H9 (cell line): ENCODE measurements around the gene EPHB3. TPM values are rescaled to one million over a fixed set of nuclear protein-coding genes. Genes with fewer than 3 reads are reported as not detected.

ENCODE experiments used
- DNase-seq: peaks from one replicate; pipeline ENCODE4 v3.0.0-alpha.2; 2017
- H2AFZ ChIP-seq: one replicate; pipeline ENCODE4 v1.6.1; 2013; ENCODE audit warnings: mild to moderate bottlenecking, low read length, control low read depth, moderate library complexity
- H2AK5ac ChIP-seq: 2 replicates; pipeline ENCODE4 v1.6.1; 2013; ENCODE audit warnings: low read length, control low read depth, mixed read lengths; ENCODE audit not compliant: insufficient read length
- H2BK120ac ChIP-seq: one replicate; pipeline ENCODE4 v1.6.1; 2013; ENCODE audit warnings: low read depth, mild to moderate bottlenecking, low read length, control low read depth, inconsistent platforms; ENCODE audit not compliant: poor library complexity, severe bottlenecking
- H2BK12ac ChIP-seq: 2 replicates; pipeline ENCODE4 v1.6.1; 2013; ENCODE audit warnings: low read length, control low read depth, mixed read lengths, low read depth; ENCODE audit not compliant: insufficient read length
- H2BK15ac ChIP-seq: 2 replicates; pipeline ENCODE4 v1.6.1; 2013; ENCODE audit warnings: low read depth, low read length, control low read depth
- H2BK20ac ChIP-seq: one replicate; pipeline ENCODE4 v1.6.1; 2013; ENCODE audit warnings: low read depth, mild to moderate bottlenecking, low read length, control low read depth, inconsistent platforms; ENCODE audit not compliant: poor library complexity, severe bottlenecking
- H2BK5ac ChIP-seq: 2 replicates; pipeline ENCODE4 v1.6.1; 2013; ENCODE audit warnings: low read length, control low read depth, mixed read lengths; ENCODE audit not compliant: insufficient read length
- H3K14ac ChIP-seq: 2 replicates; pipeline ENCODE4 v1.6.1; 2013; ENCODE audit warnings: low read length, control low read depth; ENCODE audit not compliant: insufficient read depth
- H3K18ac ChIP-seq: 2 replicates; pipeline ENCODE4 v1.6.1; 2013; ENCODE audit warnings: low read depth, mild to moderate bottlenecking, mixed read lengths, low read length, control low read depth; ENCODE audit not compliant: insufficient read length
- H3K23ac ChIP-seq: 2 replicates; pipeline ENCODE4 v1.6.1; 2013; ENCODE audit warnings: low read length, control low read depth, mixed read lengths, low read depth; ENCODE audit not compliant: insufficient read length
- H3K23me2 ChIP-seq: 2 replicates; pipeline ENCODE4 v1.6.1; 2013; ENCODE audit warnings: low read depth, mild to moderate bottlenecking, mixed read lengths, low read length, control low read depth; ENCODE audit not compliant: insufficient read length, poor library complexity, severe bottlenecking
- H3K27ac ChIP-seq: 2 replicates; pipeline ENCODE4 v1.5.1; 2013; ENCODE audit warnings: low read length, control low read depth, mixed read lengths, low read depth; ENCODE audit not compliant: insufficient read length
- H3K27me3 ChIP-seq: 2 replicates; pipeline ENCODE4 v1.6.1; 2013; ENCODE audit warnings: low read length, control low read depth, inconsistent platforms; ENCODE audit not compliant: insufficient read depth
- H3K4ac ChIP-seq: 2 replicates; pipeline ENCODE4 v1.6.1; 2013; ENCODE audit warnings: low read depth, mild to moderate bottlenecking, control low read depth, inconsistent platforms, low read length, moderate library complexity
- H3K4me1 ChIP-seq: 2 replicates; pipeline ENCODE4 v1.6.1; 2013; ENCODE audit warnings: low read length, control low read depth, inconsistent platforms; ENCODE audit not compliant: insufficient read depth
- H3K4me2 ChIP-seq: 2 replicates; pipeline ENCODE4 v1.6.1; 2013; ENCODE audit warnings: low read length, control low read depth, mixed read lengths; ENCODE audit not compliant: insufficient read length, insufficient read depth
- H3K56ac ChIP-seq: 2 replicates; pipeline ENCODE4 v1.6.1; 2013; ENCODE audit warnings: low read depth, mild to moderate bottlenecking, mixed read lengths, low read length, control low read depth; ENCODE audit not compliant: insufficient read length
- H3K79me1 ChIP-seq: 2 replicates; pipeline ENCODE4 v1.6.1; 2013; ENCODE audit warnings: low read depth, mild to moderate bottlenecking, moderate library complexity, low read length, control low read depth, inconsistent platforms; ENCODE audit not compliant: insufficient read depth, poor library complexity, severe bottlenecking
- H3K79me2 ChIP-seq: 2 replicates; pipeline ENCODE4 v1.6.1; 2013; ENCODE audit warnings: low read length, control low read depth, inconsistent platforms; ENCODE audit not compliant: insufficient read depth
- H3K9ac ChIP-seq: 2 replicates; pipeline ENCODE4 v1.6.1; 2013; ENCODE audit warnings: low read length, control low read depth, mixed read lengths; ENCODE audit not compliant: insufficient read length; ENCODE audit errors: extremely low read depth
- H3K9me3 ChIP-seq: one replicate; pipeline ENCODE4 v1.6.1; 2013; ENCODE audit warnings: low read depth, low read length, inconsistent platforms; ENCODE audit not compliant: control insufficient read depth
- H3T11ph ChIP-seq: one replicate; pipeline ENCODE4 v1.6.1; 2013; ENCODE audit warnings: mild to moderate bottlenecking, low read length, control low read depth, inconsistent platforms
- H4K20me1 ChIP-seq: one replicate; pipeline ENCODE4 v1.6.1; 2013; ENCODE audit not compliant: control insufficient read depth, insufficient read length, insufficient read depth
- H4K5ac ChIP-seq: 2 replicates; pipeline ENCODE4 v1.6.1; 2013; ENCODE audit warnings: low read depth, mild to moderate bottlenecking, mixed read lengths, low read length, control low read depth; ENCODE audit not compliant: insufficient read length
- H4K8ac ChIP-seq: replicated peaks from 2 replicates; pipeline ENCODE4 v1.6.1; 2013; ENCODE audit warnings: low read length, control low read depth, mixed read lengths, low read depth; ENCODE audit not compliant: insufficient read length
- H4K91ac ChIP-seq: 2 replicates; pipeline ENCODE4 v1.6.1; 2013; ENCODE audit warnings: low read depth, mild to moderate bottlenecking, moderate library complexity, mixed read lengths, low read length, control low read depth; ENCODE audit not compliant: insufficient read length
- H3K27ac Mint-ChIP-seq, 3 experiments: 2 replicates in 2 of 3; 3 replicates in 1 of 3; pipeline ENCODE4 v1.8.0; 2020 to 2021; ENCODE audit warnings: mixed read lengths in 3 of 3, mild to moderate bottlenecking in 1 of 3, moderate library complexity in 1 of 3
- H3K27me3 Mint-ChIP-seq: 2 replicates; pipeline ENCODE4 v1.8.0; 2021; ENCODE audit warnings: low read depth, mild to moderate bottlenecking, moderate library complexity, mixed read lengths
- H3K36me3 Mint-ChIP-seq, 3 experiments: 2 replicates in 2 of 3; 3 replicates in 1 of 3; pipeline ENCODE4 v1.8.0; 2020 to 2021; ENCODE audit warnings: low read depth in 3 of 3, mixed read lengths in 3 of 3; ENCODE audit not compliant: insufficient read depth in 1 of 3
- H3K4me1 Mint-ChIP-seq, 2 experiments: 2 replicates each; pipeline ENCODE4 v1.8.0; 2020; ENCODE audit warnings: mixed read lengths in 2 of 2
- H3K4me3 Mint-ChIP-seq, 2 experiments: 2 replicates in 1 of 2; 3 replicates in 1 of 2; pipeline ENCODE4 v1.8.0; 2020 to 2021; ENCODE audit warnings: mild to moderate bottlenecking in 2 of 2, mixed read lengths in 2 of 2, moderate library complexity in 1 of 2
- H3K9me3 Mint-ChIP-seq, 2 experiments: 2 replicates in 1 of 2; 3 replicates in 1 of 2; pipeline ENCODE4 v1.8.0; 2020; ENCODE audit warnings: mild to moderate bottlenecking in 2 of 2, mixed read lengths in 2 of 2, moderate library complexity in 1 of 2
- WGBS: extraction: QIAGEN DNeasy Blood & Tissue Kit; methylation state at CpG from one replicate; pipeline ENCODE4 v1.1.7; 2013; ENCODE audit warnings: missing lambda C conversion rate, low lambda C conversion rate, mixed read lengths; ENCODE audit not compliant: insufficient read length; ENCODE audit errors: extremely low coverage; 5-methylcytosine and 5-hydroxymethylcytosine counted together
- total RNA-seq: library from RNA; stranded (reverse); gene quantifications from 2 replicates; pipeline ENCODE4 v1.2.1, GENCODE V29; 2021
- TF ChIP-seq, protein P1 (sequence below): fragments of 200-600 bp; sonication (generic); conservative IDR thresholded peaks from 3 replicates; pipeline ENCODE4 v1.8.0; 2021; ENCODE audit warnings: antibody characterized with exemption, mild to moderate bottlenecking

Gene EPHB3
- total RNA-seq, 1 experiment from 2014 or later, result 1.0 TPM

DNA sequence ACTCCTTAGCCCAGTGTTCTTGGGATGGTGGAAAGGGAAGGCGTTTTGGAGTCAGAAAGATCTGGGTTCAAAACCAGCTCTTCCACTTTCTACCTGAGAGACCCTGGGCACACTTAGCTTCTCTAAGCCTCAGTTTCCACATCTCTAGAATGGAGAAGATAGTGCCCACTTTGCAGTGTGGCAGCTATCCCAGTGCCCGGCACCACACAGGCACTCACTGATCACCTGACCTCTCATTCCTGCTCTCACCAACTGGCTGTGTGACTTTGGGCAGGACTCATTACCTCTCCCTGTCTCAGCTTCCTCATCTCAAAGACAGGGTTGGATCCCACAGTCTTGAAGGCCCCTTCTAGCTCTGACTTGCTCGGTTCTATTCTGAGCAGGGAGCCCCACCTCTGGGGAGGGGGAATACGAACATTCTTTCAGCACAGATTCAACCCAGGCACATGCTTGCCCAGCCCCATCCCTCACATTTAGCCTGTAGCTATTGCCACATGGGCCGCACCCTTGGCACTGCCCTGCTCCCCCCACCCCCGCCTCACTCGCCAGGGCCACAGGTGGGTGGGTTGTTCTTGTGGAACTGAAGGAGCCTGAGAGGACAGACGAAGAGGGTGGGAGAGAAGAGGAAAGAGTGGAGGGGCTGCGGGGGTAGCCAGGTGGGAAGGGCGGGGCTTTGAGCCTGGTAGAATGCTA, 39.2 kb downstream of the EPHB3 start:
- Histone ChIP-seq H2BK15ac (no peak overlapping the region), H3K4me2 (peak overlapping the region; percentile 6), H3K23me2 (peaks cover 18% of the 10 kb centered on the region), H3K14ac (no peak overlapping the region), H4K91ac (no peak overlapping the region), H3K23ac (no peak overlapping the region), H2BK12ac (no peak overlapping the region), H3K56ac (no peak overlapping the region), H2BK120ac (no peak overlapping the region), H3K4ac (no peak overlapping the region), H4K20me1 (peaks cover 3% of the 10 kb centered on the region), H3K79me1 (no peaks in the 10 kb centered on the region), H2BK20ac (no peak overlapping the region), H3K27ac (no peak overlapping the region), H3K79me2 (no peaks in the 10 kb centered on the region), H3K18ac (no peak overlapping the region), H3K9ac (no peak overlapping the region), H4K8ac (no peak overlapping the region), H4K5ac (no peak overlapping the region), H3K4me1 (peaks cover 5% of the 10 kb centered on the region), H3K9me3 (no peaks in the 10 kb centered on the region), H2AK5ac (no peak overlapping the region), H3T11ph (no peak overlapping the region), H2AFZ (no peak overlapping the region), H3K27me3 (peaks cover 61% of the 10 kb centered on the region), H2BK5ac (no peak overlapping the region)
- no CpG with 5 or more reads among the region's 10 CpGs for WGBS
- Mint-ChIP-seq H3K27me3 (peaks cover 93% of the 10 kb centered on the region), H3K9me3 (peaks cover 0 to 2% of the 10 kb centered on the region in 2 experiments; a peak in 1 of 5 replicates), H3K36me3 (no peaks in the 10 kb centered on the region; a peak in 1 of 7 replicates), H3K27ac (no peak overlapping the region), H3K4me1 (peaks cover 38 to 47% of the 10 kb centered on the region in 2 experiments), H3K4me3 (peak overlapping the region in 1 of 2 experiments; percentile 70; a peak in 3 of 5 replicates)
- TF ChIP-seq, protein P1, sequence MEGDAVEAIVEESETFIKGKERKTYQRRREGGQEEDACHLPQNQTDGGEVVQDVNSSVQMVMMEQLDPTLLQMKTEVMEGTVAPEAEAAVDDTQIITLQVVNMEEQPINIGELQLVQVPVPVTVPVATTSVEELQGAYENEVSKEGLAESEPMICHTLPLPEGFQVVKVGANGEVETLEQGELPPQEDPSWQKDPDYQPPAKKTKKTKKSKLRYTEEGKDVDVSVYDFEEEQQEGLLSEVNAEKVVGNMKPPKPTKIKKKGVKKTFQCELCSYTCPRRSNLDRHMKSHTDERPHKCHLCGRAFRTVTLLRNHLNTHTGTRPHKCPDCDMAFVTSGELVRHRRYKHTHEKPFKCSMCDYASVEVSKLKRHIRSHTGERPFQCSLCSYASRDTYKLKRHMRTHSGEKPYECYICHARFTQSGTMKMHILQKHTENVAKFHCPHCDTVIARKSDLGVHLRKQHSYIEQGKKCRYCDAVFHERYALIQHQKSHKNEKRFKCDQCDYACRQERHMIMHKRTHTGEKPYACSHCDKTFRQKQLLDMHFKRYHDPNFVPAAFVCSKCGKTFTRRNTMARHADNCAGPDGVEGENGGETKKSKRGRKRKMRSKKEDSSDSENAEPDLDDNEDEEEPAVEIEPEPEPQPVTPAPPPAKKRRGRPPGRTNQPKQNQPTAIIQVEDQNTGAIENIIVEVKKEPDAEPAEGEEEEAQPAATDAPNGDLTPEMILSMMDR, result no peak
- DNase-seq, result no peak
